VCaP (cell line): ENCODE measurements around the gene XPR1.
"Not testable (repeated sequence)": the region's sequence is repeated elsewhere in the genome, so short reads cannot be mapped to it uniquely, and the experiment has no call there.

Experiments used
- H3K27ac ChIP-seq: fragments of 450-650 bp; 2 replicates; pipeline ENCODE4 v1.5.1; 2017
- TF ChIP-seq, protein P1 (sequence below): fragments of 450-650 bp; conservative IDR thresholded peaks from 2 replicates; pipeline ENCODE4 v1.5.1; 2017; ENCODE audit warnings: mild to moderate bottlenecking, moderate library complexity

XPR1 gene

GRCh38 chr1:180811298-180811697, 179.5 kb downstream of the XPR1 start:
- TF ChIP-seq, protein P1, sequence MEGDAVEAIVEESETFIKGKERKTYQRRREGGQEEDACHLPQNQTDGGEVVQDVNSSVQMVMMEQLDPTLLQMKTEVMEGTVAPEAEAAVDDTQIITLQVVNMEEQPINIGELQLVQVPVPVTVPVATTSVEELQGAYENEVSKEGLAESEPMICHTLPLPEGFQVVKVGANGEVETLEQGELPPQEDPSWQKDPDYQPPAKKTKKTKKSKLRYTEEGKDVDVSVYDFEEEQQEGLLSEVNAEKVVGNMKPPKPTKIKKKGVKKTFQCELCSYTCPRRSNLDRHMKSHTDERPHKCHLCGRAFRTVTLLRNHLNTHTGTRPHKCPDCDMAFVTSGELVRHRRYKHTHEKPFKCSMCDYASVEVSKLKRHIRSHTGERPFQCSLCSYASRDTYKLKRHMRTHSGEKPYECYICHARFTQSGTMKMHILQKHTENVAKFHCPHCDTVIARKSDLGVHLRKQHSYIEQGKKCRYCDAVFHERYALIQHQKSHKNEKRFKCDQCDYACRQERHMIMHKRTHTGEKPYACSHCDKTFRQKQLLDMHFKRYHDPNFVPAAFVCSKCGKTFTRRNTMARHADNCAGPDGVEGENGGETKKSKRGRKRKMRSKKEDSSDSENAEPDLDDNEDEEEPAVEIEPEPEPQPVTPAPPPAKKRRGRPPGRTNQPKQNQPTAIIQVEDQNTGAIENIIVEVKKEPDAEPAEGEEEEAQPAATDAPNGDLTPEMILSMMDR, result no peak
- H3K27ac ChIP-seq, result no peak overlapping the region

DNA sequence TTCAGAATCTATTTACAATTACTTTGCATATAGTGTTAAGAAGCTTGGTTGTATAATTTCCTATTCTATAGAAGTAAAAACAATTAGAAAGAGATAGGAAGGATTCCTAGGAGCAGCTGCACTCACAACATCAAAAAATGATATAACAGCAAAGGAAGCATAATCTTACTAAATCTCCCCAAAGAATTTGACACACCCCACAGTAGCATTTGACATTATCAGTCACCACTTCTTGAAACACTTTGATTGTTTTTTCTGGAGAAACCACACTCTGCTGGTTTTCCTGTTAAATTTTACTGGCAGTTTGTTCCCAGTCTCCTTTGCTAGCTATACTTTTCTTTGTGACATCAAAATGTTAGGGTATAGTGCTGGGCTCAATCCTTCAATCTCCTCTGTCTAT, 180.1 kb downstream of the XPR1 start:
- TF ChIP-seq, protein P1, result no peak
- H3K27ac ChIP-seq, result no peak overlapping the region

GRCh38 chr1:180814258-180814657, 182.4 kb downstream of the XPR1 start:
- TF ChIP-seq, protein P1, result no peak
- no peak overlapping the region for H3K27ac ChIP-seq

GRCh38 chr1:180815188-180815587, 183.4 kb downstream of the XPR1 start:
- TF ChIP-seq, protein P1, result no peak

DNA sequence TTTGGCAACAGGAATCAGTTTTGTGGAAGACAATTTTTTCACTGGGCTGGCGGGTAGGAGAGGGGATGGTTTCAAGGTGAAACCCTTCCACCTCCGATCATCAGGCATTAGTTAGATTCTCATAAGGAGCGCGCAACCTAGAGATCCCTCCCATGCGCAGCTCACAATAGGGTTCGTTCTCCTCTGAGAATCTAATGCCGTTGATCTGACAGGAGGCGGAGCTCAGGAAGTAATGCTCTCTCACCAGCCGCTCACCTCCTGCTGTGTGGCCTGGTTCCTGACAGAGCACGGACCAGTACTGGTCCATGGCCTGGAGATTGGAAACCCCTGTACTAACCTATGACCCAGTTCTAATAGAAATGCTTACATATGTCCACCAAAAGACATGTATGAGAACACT, 184.3 kb downstream of the XPR1 start:
- H3K27ac ChIP-seq, result no peak overlapping the region
- TF ChIP-seq, protein P1, result no peak

More at GRCh38 chr1:180815188-180815587, 183.4 kb downstream of the XPR1 start:
- no peak overlapping the region for H3K27ac ChIP-seq

- TF ChIP-seq, protein P1, result no peak
- H3K27ac ChIP-seq, result no peak overlapping the region
Measured at GRCh38 chr1:180821970-180822369, 190.1 kb downstream of the XPR1 start.

DNA sequence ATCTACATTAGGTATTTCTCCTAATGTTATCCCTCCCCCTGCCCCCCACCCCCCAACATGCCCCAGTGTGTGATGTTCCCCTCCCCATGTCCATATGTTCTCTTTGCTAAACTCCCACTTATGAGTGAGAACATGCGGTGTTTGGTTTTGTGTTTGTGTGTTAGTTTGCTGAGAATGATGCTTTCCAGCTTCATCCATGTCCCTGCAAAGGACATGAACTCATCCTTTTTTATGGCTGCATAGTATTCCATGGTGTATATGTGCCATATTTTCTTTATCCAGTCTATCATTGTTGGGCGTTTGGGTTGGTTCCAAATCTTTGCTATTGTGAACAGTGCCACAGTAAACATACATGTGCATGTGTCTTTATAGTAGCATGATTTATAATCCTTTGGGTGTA, 199.7 kb downstream of the XPR1 start:
- H3K27ac ChIP-seq, result not testable (repeated sequence)

GRCh38 chr1:180833180-180833579, 201.4 kb downstream of the XPR1 start:
- not testable (repeated sequence) for H3K27ac ChIP-seq

DNA sequence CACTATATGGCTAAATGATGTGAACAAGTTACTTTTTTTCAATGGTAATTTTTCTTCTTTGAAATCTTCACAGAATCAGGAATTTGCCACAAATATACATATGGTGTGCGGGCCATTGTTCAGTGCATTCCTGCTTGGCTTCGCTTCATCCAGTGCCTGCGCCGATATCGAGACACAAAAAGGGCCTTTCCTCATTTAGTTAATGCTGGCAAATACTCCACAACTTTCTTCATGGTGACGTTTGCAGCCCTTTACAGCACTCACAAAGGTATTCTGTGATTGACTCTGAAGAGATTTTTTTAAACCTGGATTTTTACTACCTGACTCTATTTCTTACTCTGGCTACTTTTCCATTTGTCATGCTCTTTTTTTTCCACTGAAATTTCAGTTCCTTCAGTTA, 204.6 kb downstream of the XPR1 start:
- TF ChIP-seq, protein P1, result no peak
- H3K27ac ChIP-seq, result no peak overlapping the region
